Karpas-422 (cell line): ENCODE measurements around the gene CRLF3. TPM values are rescaled to one million over a fixed set of nuclear protein-coding genes. Genes with fewer than 3 reads are reported as not detected.
"Not testable (repeated sequence)": the region's sequence is repeated elsewhere in the genome, so short reads cannot be mapped to it uniquely, and the experiment has no call there.

Experiments used
- DNase-seq: peaks from one replicate; pipeline ENCODE4 v3.0.0-alpha.2; 2015
- H2AFZ ChIP-seq: fragments of 200-600 bp; sonication (generic); 2 replicates; pipeline ENCODE4 v1.6.1; 2014; ENCODE audit warnings: antibody characterized with exemption, low read length, mixed read lengths
- H3K27ac ChIP-seq: fragments of 200-600 bp; sonication (generic); 2 replicates; pipeline ENCODE4 v1.5.1; 2014; ENCODE audit warnings: mild to moderate bottlenecking, low read length, moderate library complexity
- H3K27me3 ChIP-seq: fragments of 200-600 bp; sonication (generic); 2 replicates; pipeline ENCODE4 v1.6.1; 2014; ENCODE audit warnings: low read length, mixed read lengths
- H3K36me3 ChIP-seq: fragments of 200-600 bp; sonication (generic); 2 replicates; pipeline ENCODE4 v1.6.1; 2014; ENCODE audit warnings: low read length, mixed read lengths; ENCODE audit not compliant: insufficient read depth
- H3K4me1 ChIP-seq: fragments of 200-600 bp; sonication (generic); 2 replicates; pipeline ENCODE4 v1.6.1; 2014; ENCODE audit warnings: mild to moderate bottlenecking, low read length, mixed read lengths
- H3K4me2 ChIP-seq: fragments of 200-600 bp; sonication (generic); 2 replicates; pipeline ENCODE4 v1.6.1; 2014; ENCODE audit warnings: low read length, low read depth, mild to moderate bottlenecking; ENCODE audit not compliant: poor library complexity, severe bottlenecking
- H3K4me3 ChIP-seq: fragments of 200-600 bp; sonication (generic); 2 replicates; pipeline ENCODE4 v1.5.1; 2014; ENCODE audit warnings: mild to moderate bottlenecking, antibody characterized with exemption, low read length, mixed read lengths
- H3K79me2 ChIP-seq: fragments of 200-600 bp; sonication (generic); 2 replicates; pipeline ENCODE4 v1.6.1; 2014; ENCODE audit warnings: mild to moderate bottlenecking, low read length, mixed read lengths
- H3K9ac ChIP-seq: fragments of 200-600 bp; sonication (generic); 2 replicates; pipeline ENCODE4 v1.6.0; 2014; ENCODE audit warnings: low read length
- H3K9me2 ChIP-seq: fragments of 200-600 bp; sonication (generic), shearing (Covaris generic); replicated peaks from 2 replicates; pipeline ENCODE4 v1.6.0; 2014; ENCODE audit warnings: mild to moderate bottlenecking, low read length, moderate library complexity; ENCODE audit not compliant: insufficient read depth
- H3K9me3 ChIP-seq: fragments of 300-700, 200-600 bp; sonication (generic); 2 replicates; pipeline ENCODE4 v1.6.1; 2014; ENCODE audit warnings: low read length, mixed read lengths
- H4K20me1 ChIP-seq: fragments of 200-600 bp; sonication (generic); 2 replicates; pipeline ENCODE4 v1.6.1; 2014; ENCODE audit warnings: mild to moderate bottlenecking, antibody characterized with exemption, low read length, low read depth; ENCODE audit not compliant: insufficient read depth
- total RNA-seq: library from RNA; depleted of rRNA; stranded (reverse); fragments of >200 nt; shearing (Covaris generic); gene quantifications from 2 replicates; pipeline ENCODE4 v1.2.3, GENCODE V29; 2014; ENCODE audit warnings: low replicate concordance

Gene CRLF3
- total RNA-seq, 1 experiment from 2014 or later, result 49.0 TPM

DNA sequence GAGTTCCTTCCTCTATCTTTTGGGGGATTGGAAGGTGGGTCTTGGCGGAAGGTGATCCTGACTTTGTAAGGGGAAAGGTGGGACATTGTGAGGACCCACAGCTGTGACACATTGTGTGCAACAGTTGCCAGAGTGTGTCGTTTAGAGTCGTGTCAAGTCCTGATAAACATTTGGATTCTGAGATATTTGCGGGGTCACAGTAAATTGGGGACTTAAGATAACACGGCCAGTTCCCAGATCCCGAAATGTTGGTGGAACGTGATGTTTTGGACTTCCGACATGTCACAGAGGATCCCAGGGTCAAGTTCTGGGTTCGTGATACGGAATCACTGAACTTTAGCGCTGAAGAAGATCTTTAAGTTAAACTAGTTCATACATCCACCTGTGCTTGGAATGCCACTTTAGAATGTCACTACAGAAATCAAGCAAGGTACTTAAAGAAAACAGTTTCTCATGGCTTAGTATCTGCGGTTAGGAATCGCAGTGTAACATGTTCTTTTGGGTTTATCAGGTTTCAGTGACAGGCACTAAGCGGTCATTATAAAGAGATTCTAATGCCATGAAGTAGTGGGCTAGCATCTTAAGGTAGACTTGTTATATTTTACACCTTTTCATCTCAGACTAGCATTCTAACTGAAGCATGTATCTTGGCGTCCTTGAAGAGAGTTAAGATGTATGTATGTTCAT, 8.1 kb upstream of the CRLF3 start:
- peak overlapping the region; percentile 83 for H3K4me2 ChIP-seq
- peak; percentile 54 for DNase-seq
- H3K9me2 ChIP-seq, result no peaks in the 10 kb centered on the region
- no peaks in the 10 kb centered on the region for H3K27me3 ChIP-seq
- H3K36me3 ChIP-seq, result peaks cover 25% of the 10 kb centered on the region
- H4K20me1 ChIP-seq, result no peaks in the 10 kb centered on the region
- H3K4me1 ChIP-seq, result peaks cover 24% of the 10 kb centered on the region
- H3K9me3 ChIP-seq, result no peaks in the 10 kb centered on the region
- H3K4me3 ChIP-seq, result peak overlapping the region; percentile 98
- H3K9ac ChIP-seq, result peak overlapping the region; percentile 96
- peak overlapping the region; percentile 68; the same call in 1 of the 2 replicates for H3K27ac ChIP-seq
- peak overlapping the region; percentile 84; the same call in 1 of the 2 replicates for H2AFZ ChIP-seq
- H3K79me2 ChIP-seq, result peaks cover 55% of the 10 kb centered on the region

DNA sequence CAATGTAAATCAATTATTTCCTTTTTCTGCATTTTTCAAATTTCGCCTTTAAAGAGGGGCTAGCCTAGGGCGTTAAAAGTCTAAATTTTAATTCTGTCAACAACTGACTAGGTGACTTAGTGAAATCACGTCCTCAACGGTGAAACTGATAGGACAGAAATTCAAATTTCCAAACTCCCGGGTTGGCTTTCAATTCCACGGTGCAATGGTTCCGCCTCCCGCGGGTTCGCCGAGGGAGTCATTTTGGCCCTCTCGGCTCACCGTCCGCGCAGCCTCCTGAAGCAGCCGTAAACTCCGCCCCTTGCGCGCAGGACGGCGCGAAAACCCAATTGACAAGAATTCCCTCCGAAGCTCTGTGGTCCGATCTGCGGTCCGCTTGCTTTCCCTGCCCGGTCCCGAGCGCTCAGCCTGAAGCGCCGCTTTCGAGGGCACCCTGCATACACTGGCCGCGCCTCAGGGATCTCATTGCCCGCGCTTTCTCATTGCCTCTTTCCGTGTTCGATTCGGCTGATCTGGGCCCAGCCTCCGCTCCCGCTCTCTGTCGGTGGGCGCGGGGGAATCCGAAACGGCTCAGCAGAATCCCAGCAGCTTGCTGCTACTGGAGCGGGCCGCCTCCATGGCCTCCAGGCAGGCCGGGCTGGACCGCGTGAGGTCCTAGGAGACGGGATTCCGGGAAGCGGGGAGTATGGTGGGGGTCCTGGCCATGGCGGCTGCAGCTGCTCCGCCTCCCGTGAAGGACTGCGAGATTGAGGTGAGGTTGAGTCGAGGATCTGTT, 7.4 kb upstream of the CRLF3 start, which contains the start of gene ATAD5:
TSS of gene ATAD5 (plus strand) at position 304 of the 775 bp plus-strand sequence. CDS start at position 686, 382 bp downstream.
- H3K27ac ChIP-seq, result peak within 1 kb of the TSS; percentile 76
- H3K4me1 ChIP-seq, result peaks cover 24% of the 10 kb centered on the region
- peak within 1 kb of the TSS; percentile 83 for H3K4me2 ChIP-seq
- peak within 1 kb of the TSS; percentile 98 for H3K4me3 ChIP-seq
- no peaks in the 10 kb centered on the region for H3K9me2 ChIP-seq
- no peaks in the 10 kb centered on the region for H4K20me1 ChIP-seq
- no peaks in the 10 kb centered on the region for H3K9me3 ChIP-seq
- peak within 1 kb of the TSS; percentile 86 for H2AFZ ChIP-seq
- H3K79me2 ChIP-seq, result peaks cover 48% of the 10 kb centered on the region
- peaks cover 18% of the 10 kb centered on the region for H3K36me3 ChIP-seq
- peak within 1 kb of the TSS; percentile 96 for H3K9ac ChIP-seq
- H3K27me3 ChIP-seq, result no peaks in the 10 kb centered on the region
- peak; percentile 97 for DNase-seq

DNA sequence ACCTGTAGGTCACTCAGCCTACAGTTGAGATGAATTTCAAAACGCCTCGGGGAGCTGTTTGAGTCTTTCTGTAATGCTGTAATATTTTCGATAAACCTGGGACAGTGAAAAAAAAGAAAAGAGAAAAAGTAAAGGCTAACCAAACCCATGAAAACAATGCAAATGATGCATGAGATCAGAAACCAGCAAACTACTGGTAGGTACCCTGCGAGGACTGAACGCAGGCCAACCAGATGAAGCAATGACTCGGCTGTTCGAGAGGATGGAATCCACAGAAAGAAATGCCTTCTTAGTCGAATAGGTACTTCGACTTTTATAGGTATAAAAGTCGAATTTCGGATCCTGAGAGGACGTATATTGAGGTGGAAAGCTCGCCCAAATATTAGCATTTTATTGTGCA, 6.8 kb upstream of the CRLF3 start:
- peak overlapping the region; percentile 98 for H3K4me3 ChIP-seq
- no peaks in the 10 kb centered on the region for H4K20me1 ChIP-seq
- peak overlapping the region; percentile 83 for H3K4me2 ChIP-seq
- peak overlapping the region; percentile 76 for H3K27ac ChIP-seq
- H3K9ac ChIP-seq, result peak overlapping the region; percentile 96
- H3K27me3 ChIP-seq, result no peaks in the 10 kb centered on the region
- H3K4me1 ChIP-seq, result peaks cover 24% of the 10 kb centered on the region
- DNase-seq, result peak; percentile 67
- no peaks in the 10 kb centered on the region for H3K9me2 ChIP-seq
- no peaks in the 10 kb centered on the region for H3K9me3 ChIP-seq
- peaks cover 18% of the 10 kb centered on the region for H3K36me3 ChIP-seq
- H2AFZ ChIP-seq, result peak overlapping the region; percentile 86
- H3K79me2 ChIP-seq, result peaks cover 45% of the 10 kb centered on the region

DNA sequence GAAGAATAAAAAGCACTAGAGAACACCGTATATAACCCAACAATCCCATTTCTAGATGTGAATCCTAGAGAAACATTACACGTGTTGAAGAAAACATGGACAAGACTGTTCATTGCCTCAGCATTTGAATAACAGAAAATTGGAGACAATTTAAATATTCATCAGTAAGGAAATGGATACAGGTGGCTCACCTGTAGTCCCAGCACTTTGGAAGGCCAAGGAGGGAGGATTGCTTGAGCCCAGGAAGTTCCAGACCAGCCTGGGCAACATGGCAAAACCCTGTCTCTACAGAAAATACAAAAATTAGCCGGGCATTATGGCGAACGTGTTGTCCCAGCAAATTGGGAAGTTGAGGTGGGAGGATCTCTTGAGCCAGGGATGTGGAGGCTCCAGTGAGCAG, 4.5 kb upstream of the CRLF3 start:
- H3K4me2 ChIP-seq, result no peak overlapping the region
- H3K27ac ChIP-seq, result no peak overlapping the region
- peaks cover 27% of the 10 kb centered on the region for H3K79me2 ChIP-seq
- H4K20me1 ChIP-seq, result no peaks in the 10 kb centered on the region
- no peaks in the 10 kb centered on the region for H3K9me2 ChIP-seq
- H3K4me1 ChIP-seq, result peaks cover 33% of the 10 kb centered on the region
- H3K36me3 ChIP-seq, result peaks cover under 1% of the 10 kb centered on the region; the same call in 1 of the 2 replicates
- no peaks in the 10 kb centered on the region for H3K27me3 ChIP-seq
- DNase-seq, result no peak
- no peaks in the 10 kb centered on the region for H3K9me3 ChIP-seq
- H2AFZ ChIP-seq, result no peak overlapping the region
- no peak overlapping the region for H3K9ac ChIP-seq
- no peak overlapping the region for H3K4me3 ChIP-seq

DNA sequence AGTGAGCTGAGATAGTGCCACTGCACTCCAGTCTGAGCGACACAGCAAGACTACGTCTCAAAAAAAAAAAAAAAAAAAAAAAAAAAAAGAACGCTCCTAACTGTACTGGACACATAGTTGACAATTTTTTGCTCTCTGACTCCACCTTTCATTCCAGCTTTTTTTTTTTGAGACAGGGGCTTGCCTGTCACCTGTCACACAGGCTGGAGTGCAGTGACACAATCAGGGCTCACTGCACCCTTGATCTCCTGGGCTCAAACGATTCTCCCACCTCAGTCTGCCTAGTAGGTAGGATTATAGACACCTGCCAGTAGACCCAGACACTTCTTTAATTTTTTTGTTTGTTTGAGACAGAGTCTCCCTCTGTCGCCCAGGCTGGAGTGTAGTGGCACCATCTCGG, 2.6 kb upstream of the CRLF3 start:
- H3K4me2 ChIP-seq, result no peak overlapping the region
- H3K36me3 ChIP-seq, result no peaks in the 10 kb centered on the region
- H3K4me1 ChIP-seq, result peaks cover 31% of the 10 kb centered on the region

DNA sequence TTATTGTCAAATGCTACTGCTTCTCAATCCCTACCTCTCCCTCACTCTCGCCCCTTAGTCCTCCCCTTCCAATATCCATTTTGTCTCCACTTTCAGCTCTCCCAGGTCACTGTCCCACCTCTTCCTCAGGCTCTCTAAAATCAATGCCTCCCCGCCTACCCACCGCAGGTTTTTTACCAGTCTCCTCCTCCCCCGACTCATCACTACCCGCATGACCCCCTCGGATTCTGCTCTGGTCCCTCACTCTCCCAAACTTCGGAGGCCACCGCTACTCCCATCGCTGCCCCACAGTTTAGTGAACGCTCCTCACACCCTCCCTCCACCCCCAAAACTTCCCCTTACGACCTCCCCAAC, 513 bp downstream of the CRLF3 start:
- peaks cover 55% of the 10 kb centered on the region for H3K79me2 ChIP-seq
- peak overlapping the region; percentile 99 for H3K4me3 ChIP-seq
- DNase-seq, result peak; percentile 73
- peak overlapping the region; percentile 87 for H3K27ac ChIP-seq
- H3K9me2 ChIP-seq, result no peaks in the 10 kb centered on the region
- peak overlapping the region; percentile 65; the same call in 1 of the 2 replicates for H2AFZ ChIP-seq
- H3K27me3 ChIP-seq, result no peaks in the 10 kb centered on the region
- H3K9ac ChIP-seq, result peak overlapping the region; percentile 98
- no peaks in the 10 kb centered on the region for H3K9me3 ChIP-seq
- H3K4me2 ChIP-seq, result peak overlapping the region; percentile 85
- H3K4me1 ChIP-seq, result peaks cover 47% of the 10 kb centered on the region
- H4K20me1 ChIP-seq, result no peaks in the 10 kb centered on the region
- H3K36me3 ChIP-seq, result peaks cover 11% of the 10 kb centered on the region; the same call in 1 of the 2 replicates

More for the DNA sequence above, 2.6 kb upstream of the CRLF3 start:
- Histone ChIP-seq H3K27me3 (no peaks in the 10 kb centered on the region), H3K9ac (no peak overlapping the region), H3K79me2 (peaks cover 27% of the 10 kb centered on the region), H3K4me3 (no peak overlapping the region), H2AFZ (no peak overlapping the region), H3K27ac (no peak overlapping the region), H3K9me3 (no peaks in the 10 kb centered on the region), H4K20me1 (no peaks in the 10 kb centered on the region), H3K9me2 (no peaks in the 10 kb centered on the region)
- DNase-seq, result no peak

DNA sequence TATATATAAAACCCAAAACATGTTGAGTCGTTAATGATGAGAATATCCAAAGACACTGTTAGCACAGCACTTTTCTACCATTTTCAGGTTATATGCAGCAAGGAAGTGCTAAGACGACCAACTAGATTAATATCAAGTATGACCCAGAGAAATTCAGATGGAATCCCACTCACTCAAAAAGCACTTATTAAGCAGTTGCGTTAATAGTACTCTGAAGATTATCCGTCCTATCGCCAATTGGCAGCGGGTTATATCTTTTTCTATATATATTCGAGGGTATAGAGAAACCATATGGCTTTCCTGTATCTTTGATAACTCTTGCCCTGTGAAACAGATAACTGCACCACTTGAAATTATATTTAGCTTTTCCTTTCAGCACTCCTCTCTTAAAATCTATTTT, 1.1 kb downstream of the CRLF3 start:
- Histone ChIP-seq H3K27me3 (no peaks in the 10 kb centered on the region), H3K9ac (peak overlapping the region; percentile 98), H3K27ac (peak overlapping the region; percentile 87), H3K4me1 (peaks cover 47% of the 10 kb centered on the region), H4K20me1 (no peaks in the 10 kb centered on the region), H3K4me3 (peak overlapping the region; percentile 99), H3K9me3 (no peaks in the 10 kb centered on the region), H3K4me2 (peak overlapping the region; percentile 85), H2AFZ (no peak overlapping the region), H3K9me2 (no peaks in the 10 kb centered on the region), H3K36me3 (peaks cover 13% of the 10 kb centered on the region; the same call in 1 of the 2 replicates), H3K79me2 (peaks cover 60% of the 10 kb centered on the region)
- peak; percentile 52 for DNase-seq

DNA sequence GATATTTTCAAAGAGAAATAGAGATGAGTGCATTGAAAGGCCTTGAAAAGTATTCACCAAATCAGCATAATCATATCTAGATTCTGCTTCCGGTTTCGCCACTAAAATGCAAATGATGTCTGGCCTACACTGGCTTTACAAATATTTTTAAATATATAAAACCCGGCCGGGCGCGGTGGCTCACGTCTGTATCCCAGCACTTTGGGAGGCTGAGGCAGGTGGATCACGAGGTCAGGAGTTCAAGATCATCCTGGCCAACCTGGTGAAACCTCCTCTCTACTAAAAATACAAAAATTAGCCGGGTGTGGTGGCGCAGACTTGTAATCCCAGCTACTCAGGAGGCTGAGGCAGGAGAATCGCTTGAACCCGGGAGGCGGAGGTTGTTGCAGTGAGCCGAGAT, 1.6 kb downstream of the CRLF3 start:
- Histone ChIP-seq H3K4me2 (peak overlapping the region; percentile 85), H3K36me3 (peaks cover 13% of the 10 kb centered on the region; the same call in 1 of the 2 replicates), H3K79me2 (peaks cover 65% of the 10 kb centered on the region), H3K4me3 (peak overlapping the region; percentile 99), H3K9ac (peak overlapping the region; percentile 60), H3K4me1 (peaks cover 47% of the 10 kb centered on the region), H3K27ac (peak overlapping the region; percentile 87)
- H2AFZ ChIP-seq, H3K9me3 ChIP-seq, H3K27me3 ChIP-seq, H3K9me2 ChIP-seq, H4K20me1 ChIP-seq: not testable (repeated sequence)
- peak; percentile 83 for DNase-seq
